Measurements from ENCODE around the gene NAA40.

The NAA40 gene

DNA sequence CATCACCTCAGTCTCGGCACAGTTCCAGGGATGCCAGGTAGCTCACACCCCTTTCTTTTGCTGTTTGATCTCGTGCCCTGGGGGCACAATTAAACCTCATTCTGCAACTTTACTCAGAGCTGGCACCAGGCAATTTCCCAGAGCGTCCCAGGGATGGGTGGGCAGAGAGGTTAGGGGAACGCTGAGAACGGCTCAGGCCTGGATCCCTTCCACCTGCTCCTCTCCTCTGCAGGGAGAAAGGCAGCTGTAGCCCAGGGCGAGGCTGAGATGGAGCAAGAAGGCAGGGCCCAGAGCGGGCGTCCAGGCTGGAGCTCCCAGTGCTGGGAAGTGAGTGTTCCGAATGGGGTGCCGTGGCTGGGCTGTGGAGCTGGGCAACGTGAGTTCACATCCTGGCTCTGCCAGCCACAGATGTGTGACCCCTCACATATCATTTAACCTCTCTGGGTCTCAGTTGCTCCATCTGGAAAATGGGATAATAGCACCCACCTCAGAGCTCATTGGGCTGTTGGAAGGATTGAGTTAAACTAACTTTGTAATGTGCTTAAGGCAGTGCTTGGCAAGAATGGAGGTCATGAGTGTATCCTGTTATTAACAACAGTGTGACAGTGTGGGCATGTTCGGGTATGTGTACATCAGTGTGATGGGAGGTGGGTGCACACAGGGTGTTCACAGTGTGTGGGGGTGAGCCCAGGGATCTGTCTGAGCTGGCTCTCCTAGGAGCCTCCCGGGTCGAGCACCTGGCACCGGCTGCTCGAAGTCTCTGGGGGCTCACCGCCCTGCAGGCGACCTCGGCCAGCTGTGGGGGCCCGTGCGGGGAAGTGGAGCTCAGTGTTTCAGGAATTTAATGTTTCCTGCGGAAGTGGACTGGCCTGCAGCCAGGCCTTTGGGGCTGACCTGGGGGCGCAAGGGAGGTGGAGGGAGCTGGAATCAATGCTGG, 63.0 kb downstream of the NAA40 start:
- Histone ChIP-seq H3K27ac (no peak overlapping the region), H3K4me3 (no peak overlapping the region), H3K9me3 (ENCODE audit: low read depth, low read length) (no peaks in the 10 kb centered on the region), H3K9ac (ENCODE audit: insufficient read length) (no peak overlapping the region), H3K36me3 (ENCODE audit: insufficient read depth, low read length) (peaks cover 13% of the 10 kb centered on the region; the same call in 1 of the 2 replicates)
- TF ChIP-seq EZH2 (IDR thresholded peaks at IDR 0.05) (no peak), POLR2AphosphoS5 (IDR thresholded peaks at IDR 0.05; ENCODE audit: borderline replicate concordance, low read depth, low read length) (0 out of 2 replicates have a peak, but pooled peaks have one; percentile 24)
- DNase-seq (ENCODE audit: low read depth, low spot score) = no peak

DNA sequence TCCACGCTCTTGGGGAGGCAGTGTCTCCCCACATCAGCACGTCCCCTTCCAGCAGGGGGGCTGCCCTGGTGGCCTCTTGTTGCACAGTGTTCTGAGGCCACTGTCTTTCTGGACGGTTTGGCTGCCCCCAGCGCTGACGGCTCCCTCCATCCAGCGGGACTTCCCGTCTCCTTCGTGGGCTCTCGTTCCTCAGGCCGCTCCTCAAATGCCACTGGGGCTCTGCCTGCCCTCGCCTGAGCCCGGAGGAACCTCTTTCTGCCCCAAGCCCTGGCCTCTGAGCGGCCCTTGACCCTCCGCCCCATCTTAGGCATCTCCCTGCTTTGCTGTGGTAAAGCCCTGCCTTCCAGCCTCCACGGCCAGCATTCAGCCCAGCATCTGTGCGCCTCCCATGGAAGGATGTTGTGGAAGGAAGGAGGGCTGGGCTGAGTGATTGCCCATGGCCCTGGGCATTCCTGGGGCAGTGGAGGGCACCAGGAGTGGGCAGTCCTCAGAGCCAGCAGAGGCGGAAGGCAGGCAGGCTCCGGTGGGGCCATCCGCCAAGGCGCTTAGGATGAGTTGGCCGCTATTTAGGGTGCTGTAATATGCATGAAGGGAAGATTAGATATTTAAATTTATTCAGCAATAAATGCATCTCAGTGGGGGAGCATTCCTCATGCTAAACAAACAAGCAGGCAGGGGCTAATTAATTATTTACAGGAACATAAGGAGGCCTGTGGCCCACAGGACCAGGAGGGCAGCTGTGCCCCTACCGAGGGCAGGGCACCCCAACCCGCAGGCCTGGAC, 65.2 kb downstream of the NAA40 start:
- no peaks in the 10 kb centered on the region for H3K9me3 ChIP-seq (ENCODE audit: low read depth, low read length)
- H3K4me3 ChIP-seq = 0 out of 2 replicates have a peak overlapping the region, but pooled peaks have one; percentile 7
- no peak overlapping the region for H3K9ac ChIP-seq (ENCODE audit: insufficient read length)
- DNase-seq (ENCODE audit: low read depth, low spot score) = peak; percentile 32
- no peaks in the 10 kb centered on the region for H3K36me3 ChIP-seq (ENCODE audit: insufficient read depth, low read length)
- TF ChIP-seq EZH2 (IDR thresholded peaks at IDR 0.05) (no peak), POLR2AphosphoS5 (IDR thresholded peaks at IDR 0.05; ENCODE audit: borderline replicate concordance, low read depth, low read length) (no peak), FOXP2 (optimal IDR thresholded peaks at IDR 0.05; ENCODE audit: control extremely low read depth, extremely low read length, insufficient read depth) (peak; percentile 93)
- H3K27ac ChIP-seq = no peak overlapping the region

DNA sequence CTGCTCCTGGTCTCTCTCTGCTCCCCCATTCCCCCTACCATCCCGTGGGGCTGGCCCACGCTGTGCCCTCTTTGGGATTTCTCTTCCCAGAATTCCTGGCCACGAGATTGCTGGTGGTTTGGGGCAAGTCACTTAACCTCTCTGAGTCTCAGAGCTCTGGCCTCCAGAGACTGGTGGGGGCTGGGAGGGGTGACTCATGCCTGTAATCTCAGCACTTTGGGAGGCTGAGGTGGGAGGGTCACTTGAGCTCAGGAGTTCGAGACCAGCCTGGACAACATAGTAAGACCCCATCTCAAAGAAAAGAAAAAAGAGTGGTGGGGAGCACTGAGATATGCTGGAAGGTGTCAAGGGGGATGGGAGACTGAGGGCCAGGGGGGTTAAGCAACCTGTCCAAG, 65.8 kb downstream of the NAA40 start:
- no peak for TF ChIP-seq FOXP2 (optimal IDR thresholded peaks at IDR 0.05; ENCODE audit: control extremely low read depth, extremely low read length, insufficient read depth)
- TF ChIP-seq POLR2AphosphoS5 (IDR thresholded peaks at IDR 0.05; ENCODE audit: borderline replicate concordance, low read depth, low read length) = no peak
- TF ChIP-seq EZH2 (IDR thresholded peaks at IDR 0.05) = no peak
- no peak overlapping the region for H3K27ac ChIP-seq
- DNase-seq (ENCODE audit: low read depth, low spot score) = no peak
- H3K36me3 ChIP-seq (ENCODE audit: insufficient read depth, low read length) = no peaks in the 10 kb centered on the region
- H3K4me3 ChIP-seq = 0 out of 2 replicates have a peak overlapping the region, but pooled peaks have one; percentile 7
- H3K9me3 ChIP-seq (ENCODE audit: low read depth, low read length) = no peaks in the 10 kb centered on the region
- H3K9ac ChIP-seq (ENCODE audit: insufficient read length) = no peak overlapping the region

DNA sequence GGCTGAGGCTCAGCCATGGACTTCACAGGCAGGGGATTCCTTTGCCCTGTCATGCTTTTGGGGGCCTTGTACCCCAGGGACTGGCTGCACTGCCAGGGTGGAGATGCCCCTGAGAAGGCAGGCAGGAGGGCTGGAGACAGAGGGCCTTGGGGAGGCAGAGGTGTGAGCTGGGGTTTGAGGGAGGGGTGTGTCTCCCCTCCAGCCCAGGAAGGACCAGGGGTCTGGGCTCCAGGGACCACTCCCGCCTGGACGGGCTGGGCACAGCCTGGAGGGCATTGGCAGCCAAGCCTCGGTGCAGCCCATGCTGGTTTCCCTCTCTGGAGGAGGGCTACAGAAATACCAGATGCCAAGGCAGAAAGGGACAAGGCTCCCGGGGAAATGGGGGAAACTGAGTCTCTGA, 66.9 kb downstream of the NAA40 start:
- no peak for TF ChIP-seq FOXP2 (optimal IDR thresholded peaks at IDR 0.05; ENCODE audit: control extremely low read depth, extremely low read length, insufficient read depth)
- no peak for TF ChIP-seq EZH2 (IDR thresholded peaks at IDR 0.05)
- no peak for TF ChIP-seq POLR2AphosphoS5 (IDR thresholded peaks at IDR 0.05; ENCODE audit: borderline replicate concordance, low read depth, low read length)
- Histone ChIP-seq H3K27ac (no peak overlapping the region), H3K9ac (ENCODE audit: insufficient read length) (no peak overlapping the region), H3K9me3 (ENCODE audit: low read depth, low read length) (no peaks in the 10 kb centered on the region), H3K36me3 (ENCODE audit: insufficient read depth, low read length) (no peaks in the 10 kb centered on the region), H3K4me3 (no peak overlapping the region)
- no peak for DNase-seq (ENCODE audit: low read depth, low spot score)

DNA sequence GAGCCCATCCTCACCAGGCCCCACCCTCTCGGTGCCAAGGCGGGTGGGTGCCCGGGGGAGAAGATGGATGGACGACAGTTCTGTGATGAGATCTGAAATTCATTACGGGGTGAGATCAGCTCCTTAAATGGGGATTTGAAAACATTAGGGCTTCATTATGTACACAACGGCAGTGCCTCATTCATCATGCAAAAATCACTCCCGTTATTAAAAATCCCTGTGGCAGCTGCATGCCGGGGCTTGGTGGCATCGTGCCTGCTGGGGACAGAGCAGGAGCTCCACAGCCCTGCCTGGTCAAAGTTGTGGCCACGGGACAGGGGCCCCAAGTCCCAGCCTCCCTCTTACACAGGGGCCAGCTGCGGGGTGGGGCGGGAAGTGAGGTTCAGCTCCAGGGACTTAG, 67.6 kb downstream of the NAA40 start:
- no peak for TF ChIP-seq EZH2 (IDR thresholded peaks at IDR 0.05)
- no peak for TF ChIP-seq FOXP2 (optimal IDR thresholded peaks at IDR 0.05; ENCODE audit: control extremely low read depth, extremely low read length, insufficient read depth)
- TF ChIP-seq POLR2AphosphoS5 (IDR thresholded peaks at IDR 0.05; ENCODE audit: borderline replicate concordance, low read depth, low read length) = no peak
- Histone ChIP-seq H3K9me3 (ENCODE audit: low read depth, low read length) (no peaks in the 10 kb centered on the region), H3K27ac (no peak overlapping the region), H3K4me3 (no peak overlapping the region), H3K36me3 (ENCODE audit: insufficient read depth, low read length) (no peaks in the 10 kb centered on the region), H3K9ac (ENCODE audit: insufficient read length) (no peak overlapping the region)
- no peak for DNase-seq (ENCODE audit: low read depth, low spot score)

Data from SK-N-MC (cell line).